ENCODE data around the gene TNK2. TPM values are rescaled to one million over a fixed set of nuclear protein-coding genes. Genes with fewer than 3 reads are reported as not detected.
"Not testable (repeated sequence)": the region's sequence is repeated elsewhere in the genome, so short reads cannot be mapped to it uniquely, and the experiment has no call there.

TNK2 gene
- total RNA-seq, 3 donors from 2014 or later (not counting 1 experiment from before 2014, with no cell fraction given) = 169 to 207 (median 171) TPM

DNA sequence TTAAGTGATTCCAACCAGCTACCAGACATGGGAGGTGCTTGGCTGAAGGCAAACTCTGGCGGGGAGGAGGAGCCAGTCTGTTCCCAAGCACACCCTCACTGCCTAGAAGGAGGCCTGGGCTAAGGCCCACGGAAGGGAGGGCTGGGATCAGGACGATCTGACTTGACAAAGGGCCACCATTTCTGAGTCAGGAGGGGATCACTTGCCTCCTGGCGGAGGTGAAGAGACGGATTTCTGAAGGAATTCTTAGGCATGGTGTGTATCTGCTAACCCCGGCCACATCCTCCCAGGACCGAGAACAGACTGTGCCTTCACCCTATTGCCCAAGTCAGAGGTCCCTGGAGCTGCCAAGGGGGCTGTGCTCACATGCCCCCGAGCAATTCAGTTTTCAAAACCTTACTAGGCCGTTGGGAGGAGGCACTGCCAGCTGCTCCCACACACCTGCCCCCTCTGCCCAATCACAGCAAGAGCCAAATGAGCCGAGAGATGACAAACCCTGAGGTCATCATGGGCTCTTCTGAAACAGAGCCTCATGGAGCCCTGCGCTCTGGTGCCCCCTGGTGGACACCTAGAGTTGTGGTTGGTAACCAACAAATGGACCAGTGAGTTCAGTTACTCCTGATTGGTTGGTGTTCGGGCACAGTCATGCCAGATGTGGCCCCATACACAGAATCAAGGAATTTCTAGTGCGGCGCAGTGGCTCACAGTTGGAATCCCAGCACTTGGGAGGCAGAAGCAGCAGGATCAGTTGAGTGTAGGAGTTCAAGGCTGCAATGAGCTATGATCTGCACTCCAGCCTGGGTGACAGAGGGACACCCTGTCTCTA, 6.5 kb upstream of the TNK2 start:
- Histone ChIP-seq H3K27ac (ENCODE audit: low read length) (peak overlapping the region; percentile 3), H3K9me3 (ENCODE audit: control insufficient read depth, insufficient read depth, low read length) (no peaks in the 10 kb centered on the region), H3K4me3 (ENCODE audit: low read length) (no peak overlapping the region), H3K36me3 (ENCODE audit: control insufficient read depth, insufficient read depth, low read length) (no peaks in the 10 kb centered on the region), H3K27me3 (ENCODE audit: control insufficient read depth, insufficient read depth, low read length) (no peaks in the 10 kb centered on the region), H3K4me1 (ENCODE audit: control insufficient read depth, insufficient read depth, low read length) (peaks cover 16% of the 10 kb centered on the region)
- ATAC-seq (peak; percentile 95 to 98 (median 97)), DNase-seq (peak; percentile 93 to 95)
- Mint-ChIP-seq H3K4me1 (peaks cover 7 to 13% of the 10 kb centered on the region in 2 donors), H3K9me3 (no peaks in the 10 kb centered on the region), H3K27ac (peak overlapping the region; percentile 76), H3K4me3 (peak overlapping the region; percentile 42), H3K27me3 (ENCODE audit: low read depth in 2 of 2) (peaks cover 10 to 13% of the 10 kb centered on the region in 2 donors), H3K36me3 (no peaks in the 10 kb centered on the region)
- 44% methylated on average over 14 of the region's 14 CpGs for WGBS (ENCODE audit: insufficient coverage)
- TF ChIP-seq, protein P1, sequence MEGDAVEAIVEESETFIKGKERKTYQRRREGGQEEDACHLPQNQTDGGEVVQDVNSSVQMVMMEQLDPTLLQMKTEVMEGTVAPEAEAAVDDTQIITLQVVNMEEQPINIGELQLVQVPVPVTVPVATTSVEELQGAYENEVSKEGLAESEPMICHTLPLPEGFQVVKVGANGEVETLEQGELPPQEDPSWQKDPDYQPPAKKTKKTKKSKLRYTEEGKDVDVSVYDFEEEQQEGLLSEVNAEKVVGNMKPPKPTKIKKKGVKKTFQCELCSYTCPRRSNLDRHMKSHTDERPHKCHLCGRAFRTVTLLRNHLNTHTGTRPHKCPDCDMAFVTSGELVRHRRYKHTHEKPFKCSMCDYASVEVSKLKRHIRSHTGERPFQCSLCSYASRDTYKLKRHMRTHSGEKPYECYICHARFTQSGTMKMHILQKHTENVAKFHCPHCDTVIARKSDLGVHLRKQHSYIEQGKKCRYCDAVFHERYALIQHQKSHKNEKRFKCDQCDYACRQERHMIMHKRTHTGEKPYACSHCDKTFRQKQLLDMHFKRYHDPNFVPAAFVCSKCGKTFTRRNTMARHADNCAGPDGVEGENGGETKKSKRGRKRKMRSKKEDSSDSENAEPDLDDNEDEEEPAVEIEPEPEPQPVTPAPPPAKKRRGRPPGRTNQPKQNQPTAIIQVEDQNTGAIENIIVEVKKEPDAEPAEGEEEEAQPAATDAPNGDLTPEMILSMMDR (IDR thresholded peaks at IDR 0.05) = peak; percentile 83
- intact Hi-C loops (cut with micrococcal nuclease) = loop anchor here (1.0 kb wide), 2 partner anchors 52 to 56 kb away; no protein-coding TSS in a partner anchor

DNA sequence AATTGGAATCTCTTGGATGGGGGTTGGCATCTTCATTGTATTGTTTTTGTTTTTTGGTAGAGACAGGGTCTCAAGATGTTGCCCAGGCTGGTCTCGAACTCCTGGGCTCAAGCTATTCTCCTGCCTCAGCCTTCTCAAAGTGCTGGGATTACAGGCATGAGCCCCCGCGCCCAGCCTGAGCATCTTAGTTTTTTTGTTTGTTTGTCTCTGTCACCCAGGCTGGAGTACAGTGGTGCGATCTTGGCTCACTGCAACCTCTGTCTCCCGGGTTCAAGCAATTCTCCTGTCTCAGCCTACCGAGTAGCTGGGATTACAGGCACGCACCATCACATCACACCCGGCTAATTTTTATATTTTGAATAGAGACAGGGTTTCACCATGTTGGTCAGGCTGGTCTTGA, 5.8 kb upstream of the TNK2 start:
- H3K4me1 ChIP-seq (ENCODE audit: control insufficient read depth, insufficient read depth, low read length) = peaks cover 17% of the 10 kb centered on the region
- H3K27me3 Mint-ChIP-seq (ENCODE audit: low read depth in 2 of 2) = peaks cover 10 to 13% of the 10 kb centered on the region in 2 donors
- ATAC-seq; H3K36me3 ChIP-seq (ENCODE audit: control insufficient read depth, insufficient read depth, low read length); intact Hi-C loops (cut with micrococcal nuclease); H3K27me3 ChIP-seq (ENCODE audit: control insufficient read depth, insufficient read depth, low read length); H3K9me3 Mint-ChIP-seq; H3K4me3 Mint-ChIP-seq; H3K4me3 ChIP-seq (ENCODE audit: low read length); H3K36me3 Mint-ChIP-seq; H3K27ac ChIP-seq (ENCODE audit: low read length); H3K9me3 ChIP-seq (ENCODE audit: control insufficient read depth, insufficient read depth, low read length); DNase-seq: not testable (repeated sequence)
- WGBS (ENCODE audit: insufficient coverage) = over 99% methylated on average over 8 of the region's 8 CpGs
- H3K4me1 Mint-ChIP-seq = peaks cover 7 to 10% of the 10 kb centered on the region in 2 donors
- H3K27ac Mint-ChIP-seq = peak overlapping the region in 1 of 2 donors; percentile 76

DNA sequence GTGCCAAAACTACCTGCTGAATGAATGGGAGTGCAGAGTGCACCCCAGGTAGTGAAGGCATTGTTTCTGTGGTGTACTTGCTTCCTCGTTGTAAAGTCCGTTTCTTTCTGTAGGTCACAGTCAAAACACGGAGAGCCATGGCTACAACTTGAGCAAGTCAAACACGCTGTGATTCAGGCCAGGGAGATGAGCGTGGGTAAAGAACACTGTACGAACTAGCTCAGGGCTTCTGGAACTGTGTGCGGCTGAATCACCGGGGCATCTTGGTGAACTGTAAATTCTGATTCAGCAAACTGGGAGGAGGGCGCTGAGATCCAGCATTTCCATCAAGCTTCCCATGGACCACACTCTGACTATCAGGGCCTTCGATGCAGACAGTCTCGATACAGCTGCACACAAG, 5.0 kb upstream of the TNK2 start:
- intact Hi-C loops (cut with micrococcal nuclease) = no loop called here
- Histone ChIP-seq H3K4me3 (ENCODE audit: low read length) (no peak overlapping the region), H3K36me3 (ENCODE audit: control insufficient read depth, insufficient read depth, low read length) (no peaks in the 10 kb centered on the region), H3K4me1 (ENCODE audit: control insufficient read depth, insufficient read depth, low read length) (peaks cover 20% of the 10 kb centered on the region), H3K27ac (ENCODE audit: low read length) (no peak overlapping the region), H3K27me3 (ENCODE audit: control insufficient read depth, insufficient read depth, low read length) (no peaks in the 10 kb centered on the region), H3K9me3 (ENCODE audit: control insufficient read depth, insufficient read depth, low read length) (no peaks in the 10 kb centered on the region)
- Mint-ChIP-seq H3K36me3 (no peaks in the 10 kb centered on the region), H3K9me3 (no peaks in the 10 kb centered on the region), H3K27me3 (ENCODE audit: low read depth in 2 of 2) (peaks cover 10 to 13% of the 10 kb centered on the region in 2 donors), H3K27ac (no peak overlapping the region), H3K4me3 (no peak overlapping the region), H3K4me1 (peaks cover 8 to 13% of the 10 kb centered on the region in 2 donors)
- TF ChIP-seq, protein P1 (IDR thresholded peaks at IDR 0.05) = no peak
- ATAC-seq (no peak), DNase-seq (no peak)
- 91% methylated on average over 11 of the region's 11 CpGs for WGBS (ENCODE audit: insufficient coverage)

DNA sequence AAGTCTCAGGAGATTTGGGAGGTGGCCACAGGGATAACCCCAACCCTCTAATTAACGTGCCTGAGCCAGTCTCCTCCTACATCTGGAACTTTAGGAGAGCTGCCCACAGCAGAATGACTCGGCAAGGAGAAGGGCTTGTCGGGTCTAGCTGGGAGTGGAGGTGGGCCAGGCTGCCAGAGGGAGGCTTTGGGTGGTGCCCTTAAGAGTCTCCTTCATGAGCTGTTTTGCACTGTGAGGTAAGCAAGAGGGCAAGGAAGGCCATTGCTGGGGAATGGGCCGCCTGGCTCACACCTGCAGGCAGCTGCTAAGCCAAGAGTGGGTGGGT, 3.6 kb upstream of the TNK2 start:
- Mint-ChIP-seq H3K36me3 (no peaks in the 10 kb centered on the region), H3K4me1 (peaks cover 21 to 25% of the 10 kb centered on the region in 2 donors), H3K9me3 (no peaks in the 10 kb centered on the region), H3K27me3 (ENCODE audit: low read depth in 2 of 2) (peaks cover 7 to 10% of the 10 kb centered on the region in 2 donors), H3K27ac (no peak overlapping the region), H3K4me3 (no peak overlapping the region)
- H3K9me3 ChIP-seq (ENCODE audit: control insufficient read depth, insufficient read depth, low read length) = no peaks in the 10 kb centered on the region
- no peaks in the 10 kb centered on the region for H3K36me3 ChIP-seq (ENCODE audit: control insufficient read depth, insufficient read depth, low read length)
- ATAC-seq (no peak), DNase-seq (no peak)
- no peak overlapping the region for H3K4me3 ChIP-seq (ENCODE audit: low read length)
- 72% methylated on average over 4 of the region's 4 CpGs for WGBS (ENCODE audit: insufficient coverage)
- intact Hi-C loops (cut with micrococcal nuclease) = no loop called here
- H3K27ac ChIP-seq (ENCODE audit: low read length) = no peak overlapping the region
- H3K27me3 ChIP-seq (ENCODE audit: control insufficient read depth, insufficient read depth, low read length) = no peaks in the 10 kb centered on the region
- TF ChIP-seq, protein P1 (IDR thresholded peaks at IDR 0.05) = no peak
- H3K4me1 ChIP-seq (ENCODE audit: control insufficient read depth, insufficient read depth, low read length) = peaks cover 35% of the 10 kb centered on the region

Measured in natural killer cell (primary cell).